Prostate gland (tissue), 2 donors: Measurements from ENCODE around the gene TRIM7.

Source experiments
- POLR2A ChIP-seq: fragments of 450-650 bp; IDR thresholded peaks from one replicate; pipeline ENCODE4 v1.6.1; 2016; ENCODE audit warnings: antibody characterized with exemption, mild to moderate bottlenecking
- TF ChIP-seq, protein P1 (sequence below), 4 experiments: fragments of 200-600 bp in 2 of 4; fragments of 450-650 bp in 2 of 4; sonication (generic) in 2 of 4; IDR thresholded peaks; 1 replicate in 3 of 4; 2 replicates in 1 of 4; pipeline ENCODE4 v1.5.1; 2016 to 2019; ENCODE audit warnings: antibody characterized with exemption in 4 of 4, mild to moderate bottlenecking in 2 of 4, moderate library complexity in 2 of 4

DNA sequence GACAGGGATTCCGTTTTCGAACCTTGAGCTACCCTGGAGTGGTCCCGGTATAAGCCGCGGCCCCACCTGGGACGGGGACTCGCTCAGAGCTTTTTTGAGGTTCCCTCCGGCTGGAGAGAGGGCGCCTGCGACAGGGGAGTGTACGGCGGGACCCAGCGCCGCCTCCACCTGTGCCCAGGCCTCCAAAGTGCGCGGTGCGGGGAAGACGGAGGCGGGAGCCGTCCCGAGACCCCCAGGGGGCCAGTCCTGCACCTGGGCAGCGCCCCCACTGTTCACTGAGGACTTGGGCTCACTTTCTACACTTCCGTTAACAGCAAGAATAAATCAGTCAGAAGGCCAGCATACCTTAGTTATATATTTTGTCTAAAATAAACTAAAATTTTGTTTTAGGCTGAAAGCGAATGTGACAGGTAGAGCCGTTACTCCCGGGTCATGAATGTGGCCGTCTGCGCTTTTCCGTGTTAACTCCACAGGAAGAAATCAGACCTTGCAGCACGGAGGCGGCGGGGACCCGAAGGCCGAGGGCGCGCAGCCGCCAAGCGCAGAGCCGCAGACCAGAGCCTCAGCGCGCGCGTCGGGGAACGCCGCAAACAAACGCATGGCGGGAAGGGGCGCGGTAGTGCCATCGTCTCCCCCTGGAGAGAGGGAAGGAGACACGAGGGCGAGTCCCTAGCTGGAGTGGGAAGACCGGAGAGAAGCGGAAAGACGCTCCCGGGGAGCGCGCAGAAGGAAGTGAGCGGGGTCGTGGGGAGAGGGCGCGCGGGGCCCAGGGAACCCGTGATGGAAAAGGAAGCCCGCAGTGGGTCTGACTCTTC, 14.1 kb downstream of the TRIM7 start:
- TF ChIP-seq, protein P1, sequence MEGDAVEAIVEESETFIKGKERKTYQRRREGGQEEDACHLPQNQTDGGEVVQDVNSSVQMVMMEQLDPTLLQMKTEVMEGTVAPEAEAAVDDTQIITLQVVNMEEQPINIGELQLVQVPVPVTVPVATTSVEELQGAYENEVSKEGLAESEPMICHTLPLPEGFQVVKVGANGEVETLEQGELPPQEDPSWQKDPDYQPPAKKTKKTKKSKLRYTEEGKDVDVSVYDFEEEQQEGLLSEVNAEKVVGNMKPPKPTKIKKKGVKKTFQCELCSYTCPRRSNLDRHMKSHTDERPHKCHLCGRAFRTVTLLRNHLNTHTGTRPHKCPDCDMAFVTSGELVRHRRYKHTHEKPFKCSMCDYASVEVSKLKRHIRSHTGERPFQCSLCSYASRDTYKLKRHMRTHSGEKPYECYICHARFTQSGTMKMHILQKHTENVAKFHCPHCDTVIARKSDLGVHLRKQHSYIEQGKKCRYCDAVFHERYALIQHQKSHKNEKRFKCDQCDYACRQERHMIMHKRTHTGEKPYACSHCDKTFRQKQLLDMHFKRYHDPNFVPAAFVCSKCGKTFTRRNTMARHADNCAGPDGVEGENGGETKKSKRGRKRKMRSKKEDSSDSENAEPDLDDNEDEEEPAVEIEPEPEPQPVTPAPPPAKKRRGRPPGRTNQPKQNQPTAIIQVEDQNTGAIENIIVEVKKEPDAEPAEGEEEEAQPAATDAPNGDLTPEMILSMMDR (IDR thresholded peaks at IDR 0.05), result peak in 1 of 4 experiments; percentile 13
- TF ChIP-seq POLR2A, result no peak
